Fibroblast of lung (primary cell): ENCODE results near the gene ST8SIA4.

Experiments
- CTCF ChIP-seq, 2 donors: IDR thresholded peaks in 1 of 2; conservative IDR thresholded peaks in 1 of 2; 1 replicate in 1 of 2; 2 replicates in 1 of 2; pipeline ENCODE4 v1.5.1; 2011 to 2012; ENCODE audit warnings: low read length in 2 of 2, control low read depth in 1 of 2, inconsistent platforms in 1 of 2, low read depth in 1 of 2, mild to moderate bottlenecking in 1 of 2
- EZH2 ChIP-seq: IDR thresholded peaks from 2 replicates; pipeline ENCODE4 v1.5.1; 2012; ENCODE audit warnings: low read length, control low read depth, mild to moderate bottlenecking; ENCODE audit errors: missing control alignments

GRCh38 chr5:100902440-100903038, 543 bp downstream of the ST8SIA4 start:
- no peak for TF ChIP-seq CTCF (conservative IDR thresholded peaks at IDR 0.05 in 1 of 2, IDR thresholded peaks at IDR 0.05 in 1 of 2; ENCODE audit: low read depth in 1 of 2, low read length in 2 of 2)
- TF ChIP-seq EZH2: no peak
